ENCODE data around the gene RARRES1. TPM values are rescaled to one million over a fixed set of nuclear protein-coding genes. Genes with fewer than 3 reads are reported as not detected.

The RARRES1 gene
- total RNA-seq, 1 donor from 2014 or later = 41.5 TPM

DNA sequence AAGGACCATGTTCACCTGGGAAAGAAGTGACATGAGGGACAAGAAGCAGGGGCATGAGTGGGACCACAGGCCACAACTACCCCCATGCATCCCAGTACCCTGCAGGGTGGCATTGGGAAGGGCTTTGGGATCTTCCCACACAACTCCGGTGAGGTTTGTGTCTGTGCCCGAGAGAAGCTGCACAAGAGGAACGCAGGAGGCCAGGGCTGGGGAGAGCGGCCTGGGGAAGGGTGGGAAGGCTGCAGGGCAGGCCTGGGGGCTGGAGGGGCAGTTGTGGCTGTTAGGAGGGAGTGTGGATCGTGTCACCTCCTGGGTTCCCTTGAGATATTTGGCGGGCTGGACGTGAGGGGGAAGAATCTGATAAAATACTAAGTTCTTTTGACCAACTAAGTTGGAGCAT lies 44.3 kb upstream of the RARRES1 start:
- Histone ChIP-seq H3K9me3 (no peaks in the 10 kb centered on the region), H3K27me3 (no peaks in the 10 kb centered on the region), H3K4me3 (no peak overlapping the region), H3K27ac (peak overlapping the region; percentile 44), H3K4me1 (peaks cover 38% of the 10 kb centered on the region), H3K36me3 (no peaks in the 10 kb centered on the region)
- TF ChIP-seq, protein P1, sequence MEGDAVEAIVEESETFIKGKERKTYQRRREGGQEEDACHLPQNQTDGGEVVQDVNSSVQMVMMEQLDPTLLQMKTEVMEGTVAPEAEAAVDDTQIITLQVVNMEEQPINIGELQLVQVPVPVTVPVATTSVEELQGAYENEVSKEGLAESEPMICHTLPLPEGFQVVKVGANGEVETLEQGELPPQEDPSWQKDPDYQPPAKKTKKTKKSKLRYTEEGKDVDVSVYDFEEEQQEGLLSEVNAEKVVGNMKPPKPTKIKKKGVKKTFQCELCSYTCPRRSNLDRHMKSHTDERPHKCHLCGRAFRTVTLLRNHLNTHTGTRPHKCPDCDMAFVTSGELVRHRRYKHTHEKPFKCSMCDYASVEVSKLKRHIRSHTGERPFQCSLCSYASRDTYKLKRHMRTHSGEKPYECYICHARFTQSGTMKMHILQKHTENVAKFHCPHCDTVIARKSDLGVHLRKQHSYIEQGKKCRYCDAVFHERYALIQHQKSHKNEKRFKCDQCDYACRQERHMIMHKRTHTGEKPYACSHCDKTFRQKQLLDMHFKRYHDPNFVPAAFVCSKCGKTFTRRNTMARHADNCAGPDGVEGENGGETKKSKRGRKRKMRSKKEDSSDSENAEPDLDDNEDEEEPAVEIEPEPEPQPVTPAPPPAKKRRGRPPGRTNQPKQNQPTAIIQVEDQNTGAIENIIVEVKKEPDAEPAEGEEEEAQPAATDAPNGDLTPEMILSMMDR (IDR thresholded peaks at IDR 0.05) = no peak
- DNase-seq (no peak), ATAC-seq (no peak)
- intact Hi-C loops (cut with DNase I) = no loop called here

DNA sequence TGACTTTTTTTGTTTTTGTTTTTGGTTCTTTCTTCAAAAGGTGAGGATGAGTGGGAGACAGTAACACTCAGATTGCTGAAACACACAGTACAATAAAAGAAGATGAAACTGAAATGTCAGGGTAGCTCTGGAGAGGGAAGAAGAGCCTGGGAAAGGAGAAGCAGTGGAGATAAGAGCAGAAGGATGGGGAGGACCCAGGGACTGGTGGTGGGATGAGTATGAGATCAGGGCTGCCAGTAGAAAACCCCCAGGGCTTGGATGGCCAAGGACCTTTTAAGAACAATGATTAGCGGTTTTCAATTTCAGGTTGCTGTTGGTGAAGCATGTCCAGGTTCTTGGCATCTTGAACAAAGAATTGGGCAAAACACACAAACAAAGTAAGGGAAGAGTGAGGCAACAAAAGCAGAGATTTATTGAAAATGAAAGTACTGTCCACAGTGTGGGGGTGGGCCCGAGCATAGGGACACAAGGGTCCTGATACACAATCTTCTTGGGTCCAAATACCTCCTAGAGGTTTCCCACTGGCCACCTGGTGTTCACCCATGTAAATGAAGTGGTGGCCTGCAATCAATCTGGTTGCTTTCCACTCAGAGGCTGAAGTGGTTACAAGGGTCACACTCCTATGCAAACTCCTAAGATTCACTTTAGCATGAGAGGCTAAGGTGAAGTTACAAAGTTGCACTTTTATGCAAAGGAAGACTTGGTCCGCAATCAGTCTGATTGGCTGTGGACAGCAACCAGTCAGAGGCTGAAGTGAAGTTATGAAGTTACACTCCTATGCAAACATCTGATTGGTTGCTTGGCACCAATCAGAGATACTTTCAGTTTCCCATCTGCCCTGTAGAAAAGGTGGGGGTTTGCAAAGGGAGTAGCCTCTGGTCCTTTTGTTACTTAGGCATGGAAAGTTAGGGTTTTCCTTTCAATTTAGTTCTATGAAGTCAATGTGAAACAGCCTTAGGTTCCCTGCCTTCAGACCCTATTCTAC lies 43.5 kb upstream of the RARRES1 start:
- H3K9me3 ChIP-seq = no peaks in the 10 kb centered on the region
- no peak for DNase-seq
- TF ChIP-seq, protein P1 (IDR thresholded peaks at IDR 0.05) = no peak
- H3K4me3 ChIP-seq = no peak overlapping the region
- H3K4me1 ChIP-seq = peaks cover 38% of the 10 kb centered on the region
- H3K27ac ChIP-seq = peak overlapping the region; percentile 44
- intact Hi-C loops (cut with DNase I) = no loop called here
- ATAC-seq = no peak
- no peaks in the 10 kb centered on the region for H3K36me3 ChIP-seq
- H3K27me3 ChIP-seq = no peaks in the 10 kb centered on the region

DNA sequence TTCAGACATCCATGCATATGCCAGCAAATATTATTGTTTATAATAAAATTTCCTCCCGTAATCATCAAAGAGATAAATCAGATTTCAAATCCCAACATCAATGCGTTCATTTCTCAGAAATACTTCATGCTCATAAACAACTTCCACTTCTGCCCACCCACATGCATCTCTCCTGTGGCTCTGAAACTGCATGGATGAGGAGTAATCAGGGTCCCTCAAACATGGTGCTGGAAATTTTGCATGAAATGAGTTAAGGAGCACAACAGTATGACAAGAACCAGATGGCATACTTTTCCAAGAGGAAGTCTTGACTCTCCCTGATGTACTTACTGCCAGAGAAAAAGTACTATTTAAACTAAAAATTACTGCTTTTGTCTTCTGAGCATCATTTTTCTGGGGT lies 42.7 kb upstream of the RARRES1 start:
- H3K27ac ChIP-seq = no peak overlapping the region
- DNase-seq = no peak
- peaks cover 41% of the 10 kb centered on the region for H3K4me1 ChIP-seq
- ATAC-seq = no peak
- H3K36me3 ChIP-seq = no peaks in the 10 kb centered on the region
- intact Hi-C loops (cut with DNase I) = no loop called here
- TF ChIP-seq, protein P1 (IDR thresholded peaks at IDR 0.05) = no peak
- no peaks in the 10 kb centered on the region for H3K27me3 ChIP-seq
- no peak overlapping the region for H3K4me3 ChIP-seq
- no peaks in the 10 kb centered on the region for H3K9me3 ChIP-seq

- Histone ChIP-seq H3K9me3 (no peaks in the 10 kb centered on the region), H3K4me1 (peaks cover 49% of the 10 kb centered on the region), H3K27me3 (no peaks in the 10 kb centered on the region), H3K27ac (no peak overlapping the region), H3K36me3 (no peaks in the 10 kb centered on the region), H3K4me3 (no peak overlapping the region)
- no peak for DNase-seq
- intact Hi-C loops (cut with DNase I) = no loop called here
- ATAC-seq = no peak
- TF ChIP-seq, protein P1 (IDR thresholded peaks at IDR 0.05) = no peak
Measured at GRCh38 chr3:158773845-158774830, 41.9 kb upstream of the RARRES1 start.

- Histone ChIP-seq H3K4me3 (no peak overlapping the region), H3K9me3 (no peaks in the 10 kb centered on the region), H3K27me3 (no peaks in the 10 kb centered on the region), H3K4me1 (peaks cover 59% of the 10 kb centered on the region), H3K36me3 (no peaks in the 10 kb centered on the region), H3K27ac (no peak overlapping the region)
- TF ChIP-seq, protein P1 (IDR thresholded peaks at IDR 0.05) = no peak
- no peak for DNase-seq
- ATAC-seq = no peak
- intact Hi-C loops (cut with DNase I) = no loop called here
Measured at GRCh38 chr3:158773166-158773565, 40.9 kb upstream of the RARRES1 start.

All from upper lobe of right lung (tissue), 1 donor.